Esophagus muscularis mucosa (tissue), 4 donors: Measurements from ENCODE around the gene CELSR1.

Experiments used
- CTCF ChIP-seq, 3 experiments: fragments of 200-600 bp in 2 of 3; fragments of 450-650 bp in 1 of 3; sonication (generic) in 2 of 3; IDR thresholded peaks; one replicate each; pipeline ENCODE4 v1.5.1; 2017 to 2019; ENCODE audit warnings: antibody characterized with exemption in 3 of 3, mild to moderate bottlenecking in 2 of 3, moderate library complexity in 1 of 3
- EP300 ChIP-seq: sonication (generic); formaldehyde crosslinking; IDR thresholded peaks from one replicate; pipeline ENCODE4 v1.6.1; 2017; ENCODE audit warnings: antibody characterized with exemption
- POLR2A ChIP-seq: fragments of 450-650 bp; IDR thresholded peaks from one replicate; pipeline ENCODE4 v1.6.1; 2017; ENCODE audit warnings: antibody characterized with exemption, moderate library complexity, mild to moderate bottlenecking, low read depth
- POLR2AphosphoS5 ChIP-seq, 2 donors: sonication (generic); formaldehyde crosslinking; IDR thresholded peaks; one replicate each; pipeline ENCODE4 v1.6.1; 2017; ENCODE audit warnings: antibody characterized with exemption in 2 of 2

- TF ChIP-seq POLR2AphosphoS5 (IDR thresholded peaks at IDR 0.05): no peak
- no peak for TF ChIP-seq POLR2A
- no peak for TF ChIP-seq CTCF (IDR thresholded peaks at IDR 0.05)
- no peak for TF ChIP-seq EP300
Observed at GRCh38 chr22:46357711-46358520, 179.5 kb downstream of the CELSR1 start.
